ENCODE measurements around the gene NEGR1. TPM values are rescaled to one million over a fixed set of nuclear protein-coding genes. Genes with fewer than 3 reads are reported as not detected.

Gene NEGR1
- total RNA-seq, 2 experiments from 2014 or later = not detected

- no peaks in the 10 kb centered on the region for H3K36me3 ChIP-seq (ENCODE audit: insufficient read depth, low read length)
- H3K9me3 ChIP-seq (ENCODE audit: low read length) = no peaks in the 10 kb centered on the region
- no peaks in the 10 kb centered on the region for H3K9me2 ChIP-seq (ENCODE audit: insufficient read depth, low read length)
- BruUV-seq (replicated peaks) = no TSS peak
- no peaks in the 10 kb centered on the region for H3K79me2 ChIP-seq (ENCODE audit: insufficient read depth, low read depth, low read length)
- CTCF ChIA-PET (ENCODE audit: unreplicated experiment) = no interaction called here
- TF ChIP-seq CTCF (conservative IDR thresholded peaks at IDR 0.05; ENCODE audit: low read length) (no peak), EZH2phosphoT487 (IDR thresholded peaks at IDR 0.05; ENCODE audit: borderline replicate concordance, low read depth, low read length) (no peak)
- intact Hi-C loops (cut with micrococcal nuclease; ENCODE audit: unreplicated experiment) = no loop called here
- POLR2A ChIA-PET = interaction anchor here (0.6 kb wide), 1 partner anchor 33 kb away, joined by 4 read pairs; no protein-coding TSS in a partner anchor
- H3K4me1 ChIP-seq (ENCODE audit: insufficient read depth, low read length, poor library complexity, severe bottlenecking) = no peaks in the 10 kb centered on the region
- H4K20me1 ChIP-seq (ENCODE audit: insufficient read depth, low read length) = no peaks in the 10 kb centered on the region
- H3K27ac ChIP-seq (ENCODE audit: low read depth, low read length, poor library complexity, severe bottlenecking) = no peak overlapping the region
- no peak overlapping the region for H3K4me2 ChIP-seq (ENCODE audit: low read length)
- no peak overlapping the region for H2AFZ ChIP-seq (ENCODE audit: low read length)
- H3K4me3 ChIP-seq (ENCODE audit: low read depth, low read length, poor library complexity, severe bottlenecking) = no peak overlapping the region
- no peak for DNase-seq (ENCODE audit: low spot score)
Measured at GRCh38 chr1:71393301-71393700, 889.0 kb downstream of the NEGR1 start.

- no peak for DNase-seq (ENCODE audit: low spot score)
- Histone ChIP-seq H3K79me2 (ENCODE audit: insufficient read depth, low read depth, low read length) (no peaks in the 10 kb centered on the region), H3K4me3 (ENCODE audit: low read depth, low read length, poor library complexity, severe bottlenecking) (no peak overlapping the region), H4K20me1 (ENCODE audit: insufficient read depth, low read length) (no peaks in the 10 kb centered on the region), H3K9me2 (ENCODE audit: insufficient read depth, low read length) (no peaks in the 10 kb centered on the region), H2AFZ (ENCODE audit: low read length) (no peak overlapping the region), H3K4me2 (ENCODE audit: low read length) (no peak overlapping the region), H3K36me3 (ENCODE audit: insufficient read depth, low read length) (no peaks in the 10 kb centered on the region), H3K4me1 (ENCODE audit: insufficient read depth, low read length, poor library complexity, severe bottlenecking) (no peaks in the 10 kb centered on the region), H3K27ac (ENCODE audit: low read depth, low read length, poor library complexity, severe bottlenecking) (no peak overlapping the region), H3K9me3 (ENCODE audit: low read length) (no peaks in the 10 kb centered on the region)
- ChIA-PET POLR2A (interaction anchor here (0.6 kb wide), 1 partner anchor 107 kb away, joined by 4 read pairs; no protein-coding TSS in a partner anchor), CTCF (ENCODE audit: unreplicated experiment) (no interaction called here)
- intact Hi-C loops (cut with micrococcal nuclease; ENCODE audit: unreplicated experiment) = no loop called here
- TF ChIP-seq EZH2phosphoT487 (IDR thresholded peaks at IDR 0.05; ENCODE audit: borderline replicate concordance, low read depth, low read length) (no peak), CTCF (conservative IDR thresholded peaks at IDR 0.05; ENCODE audit: low read length) (no peak)
- BruUV-seq (replicated peaks) = no TSS peak
Measured at GRCh38 chr1:71390518-71390917, 891.8 kb downstream of the NEGR1 start.

- TF ChIP-seq EZH2phosphoT487 (IDR thresholded peaks at IDR 0.05; ENCODE audit: borderline replicate concordance, low read depth, low read length) (no peak), CTCF (conservative IDR thresholded peaks at IDR 0.05; ENCODE audit: low read length) (no peak)
- no peaks in the 10 kb centered on the region for H3K4me1 ChIP-seq (ENCODE audit: insufficient read depth, low read length, poor library complexity, severe bottlenecking)
- BruUV-seq (replicated peaks) = no TSS peak
- intact Hi-C loops (cut with micrococcal nuclease; ENCODE audit: unreplicated experiment) = no loop called here
- no peak overlapping the region for H3K4me2 ChIP-seq (ENCODE audit: low read length)
- no peak overlapping the region for H3K27ac ChIP-seq (ENCODE audit: low read depth, low read length, poor library complexity, severe bottlenecking)
- DNase-seq (ENCODE audit: low spot score) = no peak
- no peaks in the 10 kb centered on the region for H4K20me1 ChIP-seq (ENCODE audit: insufficient read depth, low read length)
- no peaks in the 10 kb centered on the region for H3K36me3 ChIP-seq (ENCODE audit: insufficient read depth, low read length)
- no peak overlapping the region for H2AFZ ChIP-seq (ENCODE audit: low read length)
- H3K4me3 ChIP-seq (ENCODE audit: low read depth, low read length, poor library complexity, severe bottlenecking) = no peak overlapping the region
- H3K79me2 ChIP-seq (ENCODE audit: insufficient read depth, low read depth, low read length) = no peaks in the 10 kb centered on the region
- no peaks in the 10 kb centered on the region for H3K9me2 ChIP-seq (ENCODE audit: insufficient read depth, low read length)
- POLR2A ChIA-PET = no interaction called here
- no peaks in the 10 kb centered on the region for H3K9me3 ChIP-seq (ENCODE audit: low read length)
- CTCF ChIA-PET (ENCODE audit: unreplicated experiment) = no interaction called here
Measured at GRCh38 chr1:71377886-71378285, 904.5 kb downstream of the NEGR1 start.

Measured in OCI-LY7 (cell line).